ENCODE results near the gene NTN5. TPM values are rescaled to one million over a fixed set of nuclear protein-coding genes. Genes with fewer than 3 reads are reported as not detected.
"Not testable (repeated sequence)": the region's sequence is repeated elsewhere in the genome, so short reads cannot be mapped to it uniquely, and the experiment has no call there.

NTN5 gene
- polyA plus RNA-seq, 1 experiment = 0.10 TPM

DNA sequence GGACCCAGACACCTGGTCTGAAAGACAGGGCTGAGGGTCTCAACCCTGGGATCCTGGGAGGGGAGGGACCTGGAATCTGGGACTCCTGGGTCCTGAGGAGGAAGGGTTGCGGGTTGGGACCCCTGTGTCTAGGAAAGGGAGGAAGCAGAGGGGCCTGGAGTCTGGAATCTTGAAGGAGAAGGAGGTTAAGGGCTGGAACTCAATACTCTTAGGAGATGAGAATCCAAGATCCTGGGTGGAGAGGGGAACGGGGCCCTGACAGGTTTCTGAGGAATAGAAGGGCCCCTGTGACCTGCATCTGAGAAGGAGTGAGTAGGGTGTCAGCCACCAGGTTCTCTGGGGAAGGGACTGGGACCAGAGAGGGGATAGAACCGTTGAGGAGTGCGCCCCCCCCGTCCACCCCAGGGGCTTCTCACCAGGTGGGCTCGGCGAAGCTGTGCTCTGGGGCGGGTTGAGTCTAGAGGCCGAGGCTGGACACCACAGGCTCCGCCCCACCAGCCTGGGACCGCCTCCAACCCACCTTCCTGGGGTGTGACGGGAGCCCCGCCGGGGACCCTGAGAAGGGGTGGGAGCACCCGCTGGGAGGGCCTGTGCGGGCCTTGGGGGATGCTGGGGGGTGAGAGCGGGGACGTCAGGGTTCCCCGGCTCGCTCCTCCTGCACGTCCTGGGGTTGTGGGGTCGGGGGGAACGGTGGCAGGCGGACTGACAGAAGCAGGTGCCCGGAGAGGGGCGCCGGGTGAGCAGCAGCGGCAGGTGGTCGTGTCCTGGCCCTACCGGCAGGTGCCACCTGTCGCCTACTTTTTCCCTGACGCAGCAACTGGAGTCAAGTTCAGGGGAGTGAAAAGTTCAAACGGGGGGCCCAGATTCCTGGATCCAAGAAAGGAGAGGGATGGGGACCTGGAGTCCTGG, 46.7 kb upstream of the NTN5 start, which contains the start of gene MAMSTR:
MAMSTR (minus strand) TSS at position 463 of the 909 bp plus-strand sequence. CDS start 694 bp downstream, outside the sequence.
- DNase-seq (ENCODE audit: low read depth, low spot score) = no peak
- Histone ChIP-seq H3K27ac (ENCODE audit: low read depth, low read length) (no peak within 1 kb of the TSS), H3K4me3 (ENCODE audit: low read depth, low read length) (peak within 1 kb of the TSS; percentile 44), H3K27me3 (ENCODE audit: control insufficient read depth, insufficient read depth, low read length) (no peaks in the 10 kb centered on the region), H3K9me3 (ENCODE audit: control insufficient read depth, insufficient read depth, low read length) (peaks cover under 1% of the 10 kb centered on the region; the same call in 1 of the 2 replicates)
- ChIA-PET POLR2A (no interaction called here), CTCF (no interaction called here)
- TF ChIP-seq, protein P1, sequence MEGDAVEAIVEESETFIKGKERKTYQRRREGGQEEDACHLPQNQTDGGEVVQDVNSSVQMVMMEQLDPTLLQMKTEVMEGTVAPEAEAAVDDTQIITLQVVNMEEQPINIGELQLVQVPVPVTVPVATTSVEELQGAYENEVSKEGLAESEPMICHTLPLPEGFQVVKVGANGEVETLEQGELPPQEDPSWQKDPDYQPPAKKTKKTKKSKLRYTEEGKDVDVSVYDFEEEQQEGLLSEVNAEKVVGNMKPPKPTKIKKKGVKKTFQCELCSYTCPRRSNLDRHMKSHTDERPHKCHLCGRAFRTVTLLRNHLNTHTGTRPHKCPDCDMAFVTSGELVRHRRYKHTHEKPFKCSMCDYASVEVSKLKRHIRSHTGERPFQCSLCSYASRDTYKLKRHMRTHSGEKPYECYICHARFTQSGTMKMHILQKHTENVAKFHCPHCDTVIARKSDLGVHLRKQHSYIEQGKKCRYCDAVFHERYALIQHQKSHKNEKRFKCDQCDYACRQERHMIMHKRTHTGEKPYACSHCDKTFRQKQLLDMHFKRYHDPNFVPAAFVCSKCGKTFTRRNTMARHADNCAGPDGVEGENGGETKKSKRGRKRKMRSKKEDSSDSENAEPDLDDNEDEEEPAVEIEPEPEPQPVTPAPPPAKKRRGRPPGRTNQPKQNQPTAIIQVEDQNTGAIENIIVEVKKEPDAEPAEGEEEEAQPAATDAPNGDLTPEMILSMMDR (IDR thresholded peaks at IDR 0.05; ENCODE audit: low read depth, low read length) = no peak

DNA sequence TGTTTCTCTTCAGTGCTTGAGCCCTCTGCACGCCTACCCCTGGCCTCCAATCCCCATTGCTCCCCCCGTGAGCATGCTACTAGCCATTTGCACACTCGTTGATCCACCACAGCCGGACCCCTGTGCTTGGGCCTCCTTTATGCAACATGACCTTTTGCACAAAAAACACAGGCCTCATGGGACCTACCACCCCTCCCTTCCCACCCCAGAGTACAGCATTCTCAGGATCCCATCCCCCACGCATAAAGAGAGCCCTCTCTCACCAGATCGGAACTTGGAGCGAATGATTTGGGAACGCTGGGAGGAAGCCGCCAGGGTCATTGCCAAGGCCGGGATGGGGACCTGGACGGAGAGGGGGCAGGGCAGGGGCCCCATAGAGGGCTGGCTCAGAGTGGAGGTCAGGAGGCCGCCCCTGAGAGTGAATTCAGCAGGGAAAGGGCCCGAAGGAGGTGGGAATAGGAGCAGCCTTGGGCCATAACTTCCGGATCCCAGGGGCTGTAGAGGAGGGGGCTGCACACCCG, 46.0 kb upstream of the NTN5 start:
- Histone ChIP-seq H3K27me3 (ENCODE audit: control insufficient read depth, insufficient read depth, low read length) (no peaks in the 10 kb centered on the region), H3K27ac (ENCODE audit: low read depth, low read length) (no peak overlapping the region), H3K9me3 (ENCODE audit: control insufficient read depth, insufficient read depth, low read length) (no peaks in the 10 kb centered on the region; the same call in 1 of the 2 replicates), H3K4me3 (ENCODE audit: low read depth, low read length) (no peak overlapping the region)
- CTCF ChIA-PET = no interaction called here
- TF ChIP-seq, protein P1 (IDR thresholded peaks at IDR 0.05; ENCODE audit: low read depth, low read length) = no peak
- DNase-seq (ENCODE audit: low read depth, low spot score) = no peak
- POLR2A ChIA-PET = no interaction called here

DNA sequence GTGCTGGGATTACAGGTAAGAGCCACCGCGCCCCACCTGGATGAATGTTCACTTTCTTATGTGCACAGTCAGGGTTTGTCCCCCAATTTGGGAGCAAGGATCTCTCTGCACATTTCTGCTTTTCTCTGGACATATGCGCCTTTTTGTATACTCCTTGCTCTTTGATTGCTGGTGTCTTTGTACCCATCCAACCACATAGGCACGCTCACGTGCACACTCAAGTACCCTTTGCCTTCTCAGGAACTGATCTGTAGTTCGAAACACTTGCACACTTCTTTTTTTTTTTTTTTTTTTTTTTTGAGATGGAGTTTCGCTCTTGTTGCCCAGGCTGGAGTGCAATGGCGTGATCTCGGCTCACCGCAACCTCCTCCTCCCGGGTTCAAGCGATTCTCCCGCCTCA, 45.3 kb upstream of the NTN5 start:
- POLR2A ChIA-PET = not testable (repeated sequence)

DNA sequence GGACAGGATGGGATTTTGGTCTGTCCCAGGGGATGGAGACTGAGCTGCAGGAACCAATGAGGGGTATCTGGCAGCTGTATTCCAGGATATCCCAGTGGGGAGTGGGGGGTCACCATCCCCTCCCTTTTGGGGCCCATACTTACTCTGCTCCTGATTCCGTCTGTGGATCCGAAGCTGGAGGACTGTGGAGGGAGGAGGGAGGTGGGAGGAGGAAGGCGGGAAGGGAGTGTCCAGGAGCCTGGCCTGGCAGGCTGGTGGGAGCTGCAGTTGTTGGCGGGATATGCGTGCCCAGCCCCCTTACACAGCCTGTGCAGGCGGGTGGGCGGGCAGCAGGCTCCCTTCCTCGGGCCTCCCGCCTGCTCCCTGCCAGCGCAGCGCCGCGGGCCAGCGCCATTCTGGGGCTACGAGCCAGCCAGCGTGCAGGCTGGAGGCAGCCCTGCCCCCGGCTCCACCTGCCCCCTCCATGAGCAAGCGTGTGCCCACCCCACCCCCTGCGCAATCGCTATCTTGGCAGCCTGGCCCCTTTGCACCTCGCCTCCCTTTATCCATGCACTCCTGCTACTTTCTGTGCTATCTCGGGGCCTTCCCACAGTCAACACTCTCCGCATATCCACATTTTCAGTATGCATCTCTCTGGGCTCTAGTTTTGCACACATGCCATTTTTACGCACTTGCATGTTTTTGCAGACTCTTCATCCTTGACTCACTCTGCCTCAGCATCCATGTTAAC, 43.9 kb upstream of the NTN5 start:
- TF ChIP-seq, protein P1 (IDR thresholded peaks at IDR 0.05; ENCODE audit: low read depth, low read length) = no peak
- ChIA-PET CTCF (interaction anchor here (0.6 to 0.8 kb wide), 2 partner anchors 41 to 491 kb away, joined by 3 read pairs; no protein-coding TSS in a partner anchor), POLR2A (interaction anchor here (0.9 to 1.0 kb wide), 2 partner anchors 8 to 36 kb away, joined by 3 read pairs; no protein-coding TSS in a partner anchor)
- no peaks in the 10 kb centered on the region; the same call in 1 of the 2 replicates for H3K9me3 ChIP-seq (ENCODE audit: control insufficient read depth, insufficient read depth, low read length)
- DNase-seq (ENCODE audit: low read depth, low spot score) = no peak
- no peaks in the 10 kb centered on the region for H3K27me3 ChIP-seq (ENCODE audit: control insufficient read depth, insufficient read depth, low read length)
- H3K27ac ChIP-seq (ENCODE audit: low read depth, low read length) = peak overlapping the region; percentile 31
- peak overlapping the region; percentile 27 for H3K4me3 ChIP-seq (ENCODE audit: low read depth, low read length)

More for the DNA sequence above, 45.3 kb upstream of the NTN5 start:
- CTCF ChIA-PET; H3K9me3 ChIP-seq (ENCODE audit: control insufficient read depth, insufficient read depth, low read length); DNase-seq (ENCODE audit: low read depth, low spot score); H3K27me3 ChIP-seq (ENCODE audit: control insufficient read depth, insufficient read depth, low read length); H3K4me3 ChIP-seq (ENCODE audit: low read depth, low read length); H3K27ac ChIP-seq (ENCODE audit: low read depth, low read length): not testable (repeated sequence)

DNA sequence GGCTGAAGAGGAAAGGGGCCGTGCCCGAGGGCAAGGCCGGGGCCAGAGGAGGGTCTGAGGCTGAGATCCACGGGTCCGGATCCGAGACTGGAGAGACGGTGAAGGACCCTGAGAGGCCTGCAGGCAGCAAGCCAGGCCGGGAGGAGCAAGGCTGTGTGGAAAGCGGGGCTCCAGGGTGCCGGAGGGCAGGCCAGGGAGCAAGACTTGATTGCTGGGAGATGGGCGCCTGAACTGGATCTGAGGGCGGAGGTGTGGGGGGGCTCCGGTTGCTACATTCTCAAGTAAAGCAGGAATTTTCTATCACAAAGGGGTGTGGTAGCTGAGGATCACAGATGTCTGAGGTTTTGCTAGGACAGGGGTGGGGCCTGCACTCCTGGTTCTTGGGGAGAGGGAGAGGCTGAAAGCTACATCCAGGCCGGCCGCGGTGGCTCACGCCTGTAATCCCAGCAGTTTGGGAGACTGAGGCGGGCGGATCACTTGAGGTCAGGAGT, 42.9 kb upstream of the NTN5 start:
- no peak overlapping the region for H3K4me3 ChIP-seq (ENCODE audit: low read depth, low read length)
- no peak overlapping the region for H3K27ac ChIP-seq (ENCODE audit: low read depth, low read length)
- TF ChIP-seq, protein P1 (IDR thresholded peaks at IDR 0.05; ENCODE audit: low read depth, low read length) = no peak
- CTCF ChIA-PET = no interaction called here
- DNase-seq (ENCODE audit: low read depth, low spot score) = no peak
- POLR2A ChIA-PET = interaction anchor here (0.9 to 1.0 kb wide), 2 partner anchors 9 to 35 kb away, joined by 3 read pairs; no protein-coding TSS in a partner anchor
- no peaks in the 10 kb centered on the region for H3K27me3 ChIP-seq (ENCODE audit: control insufficient read depth, insufficient read depth, low read length)
- H3K9me3 ChIP-seq (ENCODE audit: control insufficient read depth, insufficient read depth, low read length) = peaks cover 5% of the 10 kb centered on the region

All from AG04450 (cell line).